PFSK-1 (cell line): ENCODE data around the gene MTMR12. TPM values are rescaled to one million over a fixed set of nuclear protein-coding genes. Genes with fewer than 3 reads are reported as not detected.

Experiments
- FOXP2 ChIP-seq: optimal IDR thresholded peaks from 2 replicates; pipeline ENCODE3; 2011; ENCODE audit warnings: borderline replicate concordance, control low read depth, inconsistent platforms; ENCODE audit not compliant: insufficient read depth; ENCODE audit errors: extremely low read length, extremely low read depth
- POLR2AphosphoS5 ChIP-seq: IDR thresholded peaks from 2 replicates; pipeline ENCODE4 v1.6.1; 2012; ENCODE audit warnings: low read depth, mild to moderate bottlenecking, control low read depth, low read length, moderate library complexity
- SIN3A ChIP-seq: IDR thresholded peaks from 2 replicates; pipeline ENCODE4 v1.6.1; 2012; ENCODE audit warnings: mild to moderate bottlenecking, low read length, moderate library complexity, borderline replicate concordance; ENCODE audit not compliant: insufficient read depth
- TAF1 ChIP-seq: IDR thresholded peaks from 2 replicates; pipeline ENCODE4 v1.6.1; 2012; ENCODE audit warnings: low read length, control low read depth, borderline replicate concordance; ENCODE audit not compliant: insufficient read depth
- polyA plus RNA-seq: library from polyadenylated mRNA; unstranded; fragments of >200 nt; gene quantifications from one replicate; pipeline ENCODE4 v1.2.1, GENCODE V29; 2012; ENCODE audit warnings: low read depth, missing spikeins; ENCODE audit not compliant: insufficient read length
- TF ChIP-seq, protein P1 (sequence below), 2 experiments: IDR thresholded peaks; 2 replicates each; pipeline versions ENCODE4 v1.6.1 to v1.8.0; 2011 to 2012; ENCODE audit warnings: low read depth in 2 of 2, low read length in 2 of 2, control low read depth in 1 of 2, inconsistent platforms in 1 of 2, mild to moderate bottlenecking in 1 of 2, moderate library complexity in 1 of 2; ENCODE audit not compliant: insufficient read depth in 1 of 2

Gene MTMR12, protein sequence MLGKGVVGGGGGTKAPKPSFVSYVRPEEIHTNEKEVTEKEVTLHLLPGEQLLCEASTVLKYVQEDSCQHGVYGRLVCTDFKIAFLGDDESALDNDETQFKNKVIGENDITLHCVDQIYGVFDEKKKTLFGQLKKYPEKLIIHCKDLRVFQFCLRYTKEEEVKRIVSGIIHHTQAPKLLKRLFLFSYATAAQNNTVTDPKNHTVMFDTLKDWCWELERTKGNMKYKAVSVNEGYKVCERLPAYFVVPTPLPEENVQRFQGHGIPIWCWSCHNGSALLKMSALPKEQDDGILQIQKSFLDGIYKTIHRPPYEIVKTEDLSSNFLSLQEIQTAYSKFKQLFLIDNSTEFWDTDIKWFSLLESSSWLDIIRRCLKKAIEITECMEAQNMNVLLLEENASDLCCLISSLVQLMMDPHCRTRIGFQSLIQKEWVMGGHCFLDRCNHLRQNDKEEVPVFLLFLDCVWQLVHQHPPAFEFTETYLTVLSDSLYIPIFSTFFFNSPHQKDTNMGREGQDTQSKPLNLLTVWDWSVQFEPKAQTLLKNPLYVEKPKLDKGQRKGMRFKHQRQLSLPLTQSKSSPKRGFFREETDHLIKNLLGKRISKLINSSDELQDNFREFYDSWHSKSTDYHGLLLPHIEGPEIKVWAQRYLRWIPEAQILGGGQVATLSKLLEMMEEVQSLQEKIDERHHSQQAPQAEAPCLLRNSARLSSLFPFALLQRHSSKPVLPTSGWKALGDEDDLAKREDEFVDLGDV
- 14.9 TPM for polyA plus RNA-seq

DNA sequence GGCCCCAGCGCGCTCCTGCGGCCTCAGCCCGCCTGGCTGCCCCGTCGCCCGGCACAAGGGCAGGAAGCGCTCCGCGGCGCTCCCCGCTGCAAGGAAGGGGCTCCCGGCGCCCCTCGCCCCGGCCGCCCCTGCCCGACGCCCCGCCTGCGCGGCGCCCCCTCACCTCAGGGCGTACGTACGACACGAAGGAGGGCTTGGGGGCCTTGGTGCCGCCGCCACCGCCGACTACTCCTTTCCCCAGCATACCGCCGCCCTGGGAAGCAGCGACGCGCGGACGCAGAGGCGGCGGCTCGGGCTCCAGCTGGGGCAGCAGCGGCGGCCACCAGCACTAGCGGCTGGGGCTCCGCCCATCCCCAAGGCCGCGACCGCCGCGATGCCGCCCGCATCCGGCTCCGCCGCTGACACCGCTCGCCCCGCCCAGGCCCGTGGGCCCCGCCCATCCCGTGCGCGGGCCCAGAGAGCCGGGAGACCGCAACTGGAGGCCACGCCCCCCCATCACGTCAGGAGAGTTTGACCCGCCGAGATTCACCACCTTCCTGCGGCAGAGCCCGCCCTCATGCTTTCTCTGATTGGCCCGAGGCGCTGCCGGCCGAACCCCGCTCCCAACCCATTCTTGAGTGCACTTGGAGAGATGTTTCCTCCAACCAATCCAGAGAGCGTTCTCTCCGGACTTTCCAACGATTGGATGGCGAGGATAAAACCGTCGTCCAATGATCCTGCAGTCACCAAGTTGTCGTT is at the start of gene MTMR12:
MTMR12 (minus strand) TSS at position 345 of the 738 bp plus-strand sequence; CDS start at position 244, 101 bp downstream.
- TF ChIP-seq SIN3A (no peak), TAF1 (peak; percentile 78; the same call in 1 of the 2 replicates), POLR2AphosphoS5 (peak; percentile 61; the same call in 1 of the 2 replicates), FOXP2 (peak; percentile 73)
- TF ChIP-seq, protein P1, sequence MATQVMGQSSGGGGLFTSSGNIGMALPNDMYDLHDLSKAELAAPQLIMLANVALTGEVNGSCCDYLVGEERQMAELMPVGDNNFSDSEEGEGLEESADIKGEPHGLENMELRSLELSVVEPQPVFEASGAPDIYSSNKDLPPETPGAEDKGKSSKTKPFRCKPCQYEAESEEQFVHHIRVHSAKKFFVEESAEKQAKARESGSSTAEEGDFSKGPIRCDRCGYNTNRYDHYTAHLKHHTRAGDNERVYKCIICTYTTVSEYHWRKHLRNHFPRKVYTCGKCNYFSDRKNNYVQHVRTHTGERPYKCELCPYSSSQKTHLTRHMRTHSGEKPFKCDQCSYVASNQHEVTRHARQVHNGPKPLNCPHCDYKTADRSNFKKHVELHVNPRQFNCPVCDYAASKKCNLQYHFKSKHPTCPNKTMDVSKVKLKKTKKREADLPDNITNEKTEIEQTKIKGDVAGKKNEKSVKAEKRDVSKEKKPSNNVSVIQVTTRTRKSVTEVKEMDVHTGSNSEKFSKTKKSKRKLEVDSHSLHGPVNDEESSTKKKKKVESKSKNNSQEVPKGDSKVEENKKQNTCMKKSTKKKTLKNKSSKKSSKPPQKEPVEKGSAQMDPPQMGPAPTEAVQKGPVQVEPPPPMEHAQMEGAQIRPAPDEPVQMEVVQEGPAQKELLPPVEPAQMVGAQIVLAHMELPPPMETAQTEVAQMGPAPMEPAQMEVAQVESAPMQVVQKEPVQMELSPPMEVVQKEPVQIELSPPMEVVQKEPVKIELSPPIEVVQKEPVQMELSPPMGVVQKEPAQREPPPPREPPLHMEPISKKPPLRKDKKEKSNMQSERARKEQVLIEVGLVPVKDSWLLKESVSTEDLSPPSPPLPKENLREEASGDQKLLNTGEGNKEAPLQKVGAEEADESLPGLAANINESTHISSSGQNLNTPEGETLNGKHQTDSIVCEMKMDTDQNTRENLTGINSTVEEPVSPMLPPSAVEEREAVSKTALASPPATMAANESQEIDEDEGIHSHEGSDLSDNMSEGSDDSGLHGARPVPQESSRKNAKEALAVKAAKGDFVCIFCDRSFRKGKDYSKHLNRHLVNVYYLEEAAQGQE (IDR thresholded peaks at IDR 0.05; ENCODE audit: insufficient read depth in 1 of 2, low read depth in 2 of 2, low read length in 2 of 2): no peak

DNA sequence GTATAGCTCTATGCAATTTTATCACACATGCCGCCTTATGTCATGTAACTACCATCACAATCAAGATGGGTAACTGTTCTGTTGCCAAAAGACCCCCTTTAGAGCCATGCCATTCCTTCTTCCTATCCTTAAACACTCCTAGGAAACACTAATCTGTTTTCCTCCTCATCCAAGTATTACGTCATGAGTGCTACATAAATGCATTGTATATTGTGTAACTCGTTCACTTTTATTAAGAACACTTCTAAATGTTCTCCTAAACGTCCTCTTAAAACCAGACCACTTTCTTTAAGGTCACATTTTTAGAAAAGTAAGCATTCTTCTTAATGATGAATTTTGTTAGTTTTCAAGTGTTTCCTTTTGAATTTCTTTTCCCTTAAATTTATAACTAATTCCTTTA is 49.8 kb upstream of the MTMR12 start:
- TF ChIP-seq FOXP2 (no peak), POLR2AphosphoS5 (no peak), SIN3A (no peak), TAF1 (no peak)
- TF ChIP-seq, protein P1 (IDR thresholded peaks at IDR 0.05; ENCODE audit: insufficient read depth in 1 of 2, low read depth in 2 of 2, low read length in 2 of 2): no peak

DNA sequence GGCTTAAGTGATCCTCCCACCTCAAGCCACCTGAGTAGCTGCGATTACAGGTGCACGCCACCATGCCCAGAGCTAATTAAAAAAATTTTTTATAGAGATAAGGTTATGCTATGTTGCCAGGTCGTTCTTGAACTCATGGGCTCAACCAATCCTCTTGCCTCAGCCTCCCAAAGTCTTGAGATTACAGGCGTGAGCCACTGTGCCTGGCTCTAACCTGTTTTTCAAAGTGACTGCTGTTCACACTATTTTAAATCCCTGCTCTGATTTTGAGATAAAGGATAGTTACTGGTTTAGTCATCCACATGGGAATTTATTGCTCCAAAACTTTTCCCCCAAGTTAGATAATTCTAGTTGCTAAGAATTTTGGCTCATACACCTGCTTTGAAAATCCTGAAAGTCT is 48.2 kb upstream of the MTMR12 start:
- TF ChIP-seq FOXP2: no peak
- TF ChIP-seq TAF1: no peak

DNA sequence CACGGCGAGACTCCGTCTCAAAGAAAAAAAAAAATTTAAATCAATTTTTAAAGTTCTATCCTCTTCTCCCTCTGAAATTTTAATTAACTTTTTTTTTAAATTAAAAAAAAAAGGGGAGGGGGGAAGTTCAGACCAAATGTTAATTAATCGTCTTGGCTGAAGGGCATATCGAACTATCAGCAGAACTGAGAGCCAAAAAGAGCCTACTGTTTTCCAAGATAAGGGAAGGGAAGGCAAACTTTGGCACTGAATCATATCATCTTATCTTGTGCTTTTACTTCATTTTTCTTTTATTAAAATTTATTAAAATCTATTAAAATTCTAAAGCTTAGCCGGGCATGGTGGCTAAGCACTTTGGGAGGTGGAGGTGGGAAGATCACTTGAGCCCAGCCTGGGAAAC is 45.9 kb upstream of the MTMR12 start:
- no peak for TF ChIP-seq SIN3A
- no peak for TF ChIP-seq TAF1
- no peak for TF ChIP-seq POLR2AphosphoS5
- no peak for TF ChIP-seq FOXP2
- TF ChIP-seq, protein P1 (IDR thresholded peaks at IDR 0.05; ENCODE audit: insufficient read depth in 1 of 2, low read depth in 2 of 2, low read length in 2 of 2): no peak

DNA sequence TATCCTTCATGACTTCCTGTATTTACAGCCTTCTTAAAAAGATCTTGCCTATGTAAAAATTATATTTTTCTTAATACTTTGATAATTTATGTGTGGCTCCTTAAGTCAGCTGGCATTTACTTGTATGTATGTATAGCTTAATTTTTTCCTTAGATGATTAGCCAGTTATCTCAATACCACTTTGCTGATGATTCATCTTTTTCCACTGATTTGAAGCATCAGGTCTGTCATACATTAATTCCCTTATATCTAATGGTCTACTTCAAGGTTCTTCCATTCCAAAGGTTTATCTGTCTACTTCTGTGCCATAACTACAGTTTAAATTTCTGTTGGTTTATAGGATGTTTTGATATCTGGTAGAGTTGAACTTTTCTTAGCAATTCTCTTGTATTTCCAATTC is 44.9 kb upstream of the MTMR12 start:
- TF ChIP-seq POLR2AphosphoS5 (no peak), SIN3A (no peak), FOXP2 (no peak)

DNA sequence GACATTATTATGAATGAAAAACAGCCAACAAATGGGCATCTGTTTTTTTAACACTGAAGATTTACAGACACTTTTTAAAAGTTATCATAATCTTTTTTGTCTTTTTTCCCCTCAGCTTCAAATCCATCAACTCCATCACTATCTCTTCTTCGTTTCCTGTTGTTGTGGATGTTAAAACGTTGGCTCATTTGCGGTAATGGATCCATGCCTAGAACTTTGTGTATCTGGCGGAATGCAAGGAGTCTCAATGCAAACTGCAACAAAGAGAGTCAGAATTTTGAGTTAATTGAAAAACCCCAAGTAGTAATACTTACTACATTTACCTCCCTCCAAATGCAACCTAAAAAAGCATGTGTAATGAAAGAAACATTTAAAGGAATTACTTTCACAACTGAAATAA is 42.9 kb upstream of the MTMR12 start:
- TF ChIP-seq POLR2AphosphoS5 (no peak), TAF1 (no peak), FOXP2 (no peak), SIN3A (no peak)
- TF ChIP-seq, protein P1 (IDR thresholded peaks at IDR 0.05; ENCODE audit: insufficient read depth in 1 of 2, low read depth in 2 of 2, low read length in 2 of 2): no peak
